Thyroid gland (tissue), 4 donors: ENCODE data around the gene MYO1A.

Experiments used
- CTCF ChIP-seq, 6 experiments: fragments of 200-600 bp in 3 of 6; fragments of 450-650 bp in 3 of 6; sonication (generic) in 3 of 6; IDR thresholded peaks; one replicate each; pipeline ENCODE4 v1.5.1; 2016 to 2019; ENCODE audit warnings: antibody characterized with exemption in 6 of 6, mild to moderate bottlenecking in 2 of 6, inconsistent platforms in 1 of 6, moderate library complexity in 1 of 6
- POLR2A ChIP-seq, 2 donors: fragments of 450-650 bp; IDR thresholded peaks; one replicate each; pipeline ENCODE4 v1.6.1; 2017; ENCODE audit warnings: antibody characterized with exemption in 2 of 2, mild to moderate bottlenecking in 2 of 2, moderate library complexity in 1 of 2

GRCh38 chr12:57005980-57006808 lies 43.7 kb downstream of the MYO1A start, which contains the start of gene ZBTB39:
- TF ChIP-seq CTCF (IDR thresholded peaks at IDR 0.05) = peak in 4 of 6 experiments; percentile 10 to 61 (median 34)
- peak in 1 of 2 donors; percentile 19 for TF ChIP-seq POLR2A (IDR thresholded peaks at IDR 0.05)
